Osteocyte (in vitro differentiated cells): ENCODE measurements around the gene TAF15. TPM values are rescaled to one million over a fixed set of nuclear protein-coding genes. Genes with fewer than 3 reads are reported as not detected.

Experiments used
- DNase-seq: peaks from one replicate; pipeline ENCODE4 v3.0.0; 2021; ENCODE audit warnings: mixed read lengths; ENCODE audit not compliant: unreplicated experiment; ENCODE audit errors: extremely low spot score
- H3K27ac Mint-ChIP-seq: one replicate; pipeline ENCODE4 v1.8.0; 2021; ENCODE audit warnings: mild to moderate bottlenecking, mixed read lengths; ENCODE audit not compliant: unreplicated experiment
- H3K27me3 Mint-ChIP-seq: one replicate; pipeline ENCODE4 v1.8.0; 2021; ENCODE audit warnings: mixed read lengths; ENCODE audit not compliant: unreplicated experiment
- H3K36me3 Mint-ChIP-seq: one replicate; pipeline ENCODE4 v1.8.0; 2021; ENCODE audit warnings: mixed read lengths; ENCODE audit not compliant: unreplicated experiment
- H3K4me1 Mint-ChIP-seq: one replicate; pipeline ENCODE4 v1.8.0; 2021; ENCODE audit warnings: mixed read lengths; ENCODE audit not compliant: unreplicated experiment
- H3K4me3 Mint-ChIP-seq: one replicate; pipeline ENCODE4 v1.8.0; 2021; ENCODE audit warnings: mild to moderate bottlenecking, moderate library complexity, mixed read lengths; ENCODE audit not compliant: unreplicated experiment
- H3K9me3 Mint-ChIP-seq: one replicate; pipeline ENCODE4 v1.8.0; 2021; ENCODE audit warnings: mixed read lengths; ENCODE audit not compliant: unreplicated experiment
- total RNA-seq: library from RNA; stranded (reverse); gene quantifications from 2 replicates; pipeline ENCODE4 v1.2.1, GENCODE V29; 2021
- TF ChIP-seq, protein P1 (sequence below): fragments of 200-600 bp; sonication (generic); IDR thresholded peaks from 2 replicates; pipeline ENCODE4 v1.5.0; 2021; ENCODE audit warnings: antibody characterized with exemption, mild to moderate bottlenecking, moderate library complexity

TAF15 gene
- total RNA-seq, 1 donor from 2014 or later: 157 TPM

DNA sequence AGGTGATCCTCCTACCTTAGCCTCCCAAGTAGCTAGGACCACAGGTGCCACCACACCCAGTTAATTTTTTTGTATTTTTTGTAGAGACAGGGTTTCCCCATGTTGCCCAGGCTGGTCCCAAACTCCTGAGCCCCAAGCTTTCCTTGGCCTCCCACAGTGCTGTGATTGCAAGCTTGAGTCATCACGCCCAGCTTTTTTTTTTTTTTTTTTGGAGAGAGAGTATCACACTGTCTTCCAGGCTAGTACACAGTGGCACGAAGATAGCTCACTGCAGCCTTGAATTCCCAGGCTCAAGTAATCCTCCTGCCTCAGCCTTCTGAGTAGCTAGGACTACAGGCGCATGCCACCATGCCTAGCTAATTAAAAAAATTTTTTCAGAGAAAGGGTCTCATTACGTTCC, 32.2 kb downstream of the TAF15 start:
- H3K36me3 Mint-ChIP-seq: peaks cover 52% of the 10 kb centered on the region
- TF ChIP-seq, protein P1, sequence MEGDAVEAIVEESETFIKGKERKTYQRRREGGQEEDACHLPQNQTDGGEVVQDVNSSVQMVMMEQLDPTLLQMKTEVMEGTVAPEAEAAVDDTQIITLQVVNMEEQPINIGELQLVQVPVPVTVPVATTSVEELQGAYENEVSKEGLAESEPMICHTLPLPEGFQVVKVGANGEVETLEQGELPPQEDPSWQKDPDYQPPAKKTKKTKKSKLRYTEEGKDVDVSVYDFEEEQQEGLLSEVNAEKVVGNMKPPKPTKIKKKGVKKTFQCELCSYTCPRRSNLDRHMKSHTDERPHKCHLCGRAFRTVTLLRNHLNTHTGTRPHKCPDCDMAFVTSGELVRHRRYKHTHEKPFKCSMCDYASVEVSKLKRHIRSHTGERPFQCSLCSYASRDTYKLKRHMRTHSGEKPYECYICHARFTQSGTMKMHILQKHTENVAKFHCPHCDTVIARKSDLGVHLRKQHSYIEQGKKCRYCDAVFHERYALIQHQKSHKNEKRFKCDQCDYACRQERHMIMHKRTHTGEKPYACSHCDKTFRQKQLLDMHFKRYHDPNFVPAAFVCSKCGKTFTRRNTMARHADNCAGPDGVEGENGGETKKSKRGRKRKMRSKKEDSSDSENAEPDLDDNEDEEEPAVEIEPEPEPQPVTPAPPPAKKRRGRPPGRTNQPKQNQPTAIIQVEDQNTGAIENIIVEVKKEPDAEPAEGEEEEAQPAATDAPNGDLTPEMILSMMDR: no peak
- DNase-seq: no peak
- H3K4me3 Mint-ChIP-seq: no peak overlapping the region
- no peaks in the 10 kb centered on the region for H3K4me1 Mint-ChIP-seq
- H3K27me3 Mint-ChIP-seq: no peaks in the 10 kb centered on the region
- H3K27ac Mint-ChIP-seq: no peak overlapping the region
- no peaks in the 10 kb centered on the region for H3K9me3 Mint-ChIP-seq

DNA sequence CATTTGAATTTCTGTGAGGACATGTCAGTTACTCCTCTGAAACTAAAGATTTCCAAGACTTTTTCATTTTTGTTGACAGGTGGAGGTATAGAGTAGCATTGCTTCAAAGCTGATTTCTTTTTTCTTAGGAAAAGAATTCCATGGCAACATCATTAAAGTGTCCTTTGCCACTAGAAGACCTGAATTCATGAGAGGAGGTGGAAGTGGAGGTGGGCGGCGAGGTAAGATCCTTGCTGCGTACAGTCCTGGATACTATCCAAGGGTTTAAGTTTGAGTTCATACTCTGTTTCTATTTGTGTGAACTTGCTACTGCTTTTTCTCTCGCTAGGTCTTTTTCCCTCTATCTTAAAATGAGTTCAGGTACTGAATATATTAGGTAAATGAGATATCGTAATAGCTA, 33.0 kb downstream of the TAF15 start:
- Mint-ChIP-seq H3K4me1 (no peaks in the 10 kb centered on the region), H3K27ac (no peak overlapping the region), H3K4me3 (no peak overlapping the region), H3K36me3 (peaks cover 49% of the 10 kb centered on the region), H3K9me3 (no peaks in the 10 kb centered on the region), H3K27me3 (no peaks in the 10 kb centered on the region)
- TF ChIP-seq, protein P1: no peak
- no peak for DNase-seq

DNA sequence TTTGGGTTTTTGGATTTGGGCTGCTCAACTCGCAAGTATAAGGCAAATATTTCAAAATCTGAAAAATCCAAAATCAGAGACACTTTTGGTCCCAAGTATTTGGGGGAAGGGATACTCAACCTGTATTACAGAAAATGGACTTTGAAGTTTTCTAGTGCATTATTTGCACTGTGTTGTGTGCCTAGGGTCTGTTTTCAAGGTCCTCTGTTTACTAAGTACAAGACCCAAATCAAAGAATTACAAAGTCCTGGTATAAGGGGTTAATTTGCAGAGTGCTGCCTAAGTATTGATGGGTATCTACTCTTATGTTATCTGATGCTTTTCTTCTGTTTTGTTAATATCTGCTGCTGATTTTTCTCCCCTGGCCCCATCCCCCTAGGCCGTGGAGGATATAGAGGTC, 34.4 kb downstream of the TAF15 start:
- H3K4me3 Mint-ChIP-seq: no peak overlapping the region
- DNase-seq: no peak
- no peak overlapping the region for H3K27ac Mint-ChIP-seq
- TF ChIP-seq, protein P1: no peak
- peaks cover 54% of the 10 kb centered on the region for H3K36me3 Mint-ChIP-seq
- no peaks in the 10 kb centered on the region for H3K27me3 Mint-ChIP-seq
- no peaks in the 10 kb centered on the region for H3K9me3 Mint-ChIP-seq
- no peaks in the 10 kb centered on the region for H3K4me1 Mint-ChIP-seq

DNA sequence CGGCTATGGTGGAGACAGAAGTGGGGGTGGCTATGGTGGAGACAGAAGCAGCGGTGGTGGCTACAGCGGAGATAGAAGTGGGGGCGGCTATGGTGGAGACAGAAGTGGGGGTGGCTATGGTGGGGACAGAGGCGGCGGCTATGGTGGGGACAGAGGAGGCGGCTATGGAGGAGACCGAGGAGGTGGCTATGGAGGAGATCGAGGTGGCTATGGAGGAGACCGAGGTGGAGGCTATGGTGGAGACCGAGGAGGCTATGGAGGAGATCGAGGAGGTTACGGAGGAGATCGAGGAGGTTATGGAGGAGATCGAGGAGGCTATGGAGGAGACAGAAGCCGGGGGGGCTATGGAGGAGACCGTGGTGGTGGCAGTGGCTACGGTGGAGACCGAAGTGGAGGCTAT, 35.3 kb downstream of the TAF15 start:
- Mint-ChIP-seq H3K4me3 (no peak overlapping the region), H3K27ac (no peak overlapping the region), H3K36me3 (peaks cover 57% of the 10 kb centered on the region), H3K4me1 (no peaks in the 10 kb centered on the region), H3K27me3 (no peaks in the 10 kb centered on the region), H3K9me3 (no peaks in the 10 kb centered on the region)
- TF ChIP-seq, protein P1: no peak
- no peak for DNase-seq

DNA sequence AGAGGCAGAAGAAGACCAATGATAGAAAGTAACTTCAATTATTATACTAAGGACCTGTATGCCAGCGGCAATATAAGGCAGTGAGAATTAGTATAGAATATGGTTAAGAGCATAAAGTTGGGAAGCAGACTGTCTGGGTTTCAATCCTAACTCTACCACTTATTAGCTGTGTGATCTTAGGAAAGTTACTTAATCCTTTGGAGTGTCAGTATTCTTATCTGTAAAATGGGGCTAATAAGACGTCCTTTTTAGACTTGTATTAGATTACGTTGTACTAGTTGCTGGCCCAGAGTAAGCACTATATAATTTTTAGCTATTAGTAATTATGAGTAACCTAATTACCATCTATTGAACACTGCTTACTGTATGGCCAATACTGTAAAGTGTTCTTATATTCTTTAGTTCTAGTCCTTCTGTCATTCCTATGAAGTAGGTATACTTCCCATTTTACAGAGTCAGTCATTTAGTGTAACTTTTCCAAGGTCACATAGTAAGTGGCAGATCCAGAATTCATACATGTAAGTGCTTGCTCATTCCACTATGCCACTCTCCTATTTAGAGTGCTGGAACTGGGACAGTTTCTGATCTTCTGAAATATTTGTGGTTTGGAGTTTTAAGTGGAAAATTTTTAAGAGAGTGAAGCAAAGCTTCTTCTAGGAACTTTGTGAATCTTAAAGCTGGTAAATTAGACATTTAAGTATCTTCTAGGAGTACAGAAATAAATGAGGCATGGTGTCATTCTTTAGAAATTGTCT, 36.9 kb downstream of the TAF15 start:
- TF ChIP-seq, protein P1: no peak
- H3K4me1 Mint-ChIP-seq: no peaks in the 10 kb centered on the region
- no peak for DNase-seq
- no peaks in the 10 kb centered on the region for H3K9me3 Mint-ChIP-seq
- H3K36me3 Mint-ChIP-seq: peaks cover 55% of the 10 kb centered on the region
- H3K4me3 Mint-ChIP-seq: no peak overlapping the region
- H3K27ac Mint-ChIP-seq: no peak overlapping the region
- H3K27me3 Mint-ChIP-seq: no peaks in the 10 kb centered on the region
